Occipital lobe (tissue), 2 donors: Measurements from ENCODE around the gene DPYSL5. TPM values are rescaled to one million over a fixed set of nuclear protein-coding genes. Genes with fewer than 3 reads are reported as not detected.
"Not testable (repeated sequence)": the region's sequence is repeated elsewhere in the genome, so short reads cannot be mapped to it uniquely, and the experiment has no call there.

ENCODE experiments used
- DNase-seq: peaks from one replicate; lab custom pipeline; 2025; lab: John Stamatoyannopoulos, UW
- total RNA-seq: library from RNA; depleted of rRNA; stranded (reverse); fragments of >200 nt; gene quantifications from one replicate; pipeline ENCODE4 v1.2.3, GENCODE V29; 2014

DPYSL5 gene
- total RNA-seq, 1 donor from 2014 or later = 128 TPM

DNA sequence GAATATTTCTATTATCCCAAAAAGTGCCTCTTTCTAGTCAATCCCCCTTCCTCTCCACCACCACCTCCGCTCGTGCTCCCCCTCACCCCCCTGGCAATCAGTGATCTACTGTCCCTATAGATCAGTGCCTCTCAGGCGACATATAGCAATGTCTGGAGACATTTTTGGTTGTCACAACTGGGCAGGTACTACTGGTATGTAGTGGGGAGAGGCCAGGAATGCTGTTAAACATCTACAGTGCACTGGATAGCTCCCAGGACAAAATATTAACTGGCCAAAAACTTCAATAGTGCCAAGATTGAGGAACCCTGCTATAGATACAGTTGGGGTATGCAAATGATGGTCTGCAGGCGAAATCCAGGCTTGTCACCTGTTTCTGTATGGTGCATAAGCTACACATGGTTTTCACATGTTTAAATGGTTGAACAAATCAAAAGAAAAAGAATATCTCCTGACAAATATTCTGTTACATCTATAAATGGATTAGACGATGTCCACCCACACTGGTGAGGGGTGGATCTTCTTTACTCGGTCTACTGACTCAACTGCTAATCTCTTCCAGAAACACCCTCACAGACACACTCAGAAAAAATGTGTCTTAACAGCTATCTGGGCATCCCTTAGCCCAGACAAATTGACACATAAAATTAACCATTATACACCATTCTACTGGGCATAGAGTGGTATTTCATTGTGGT lies 25.5 kb downstream of the DPYSL5 start:
- DNase-seq = no peak

DNA sequence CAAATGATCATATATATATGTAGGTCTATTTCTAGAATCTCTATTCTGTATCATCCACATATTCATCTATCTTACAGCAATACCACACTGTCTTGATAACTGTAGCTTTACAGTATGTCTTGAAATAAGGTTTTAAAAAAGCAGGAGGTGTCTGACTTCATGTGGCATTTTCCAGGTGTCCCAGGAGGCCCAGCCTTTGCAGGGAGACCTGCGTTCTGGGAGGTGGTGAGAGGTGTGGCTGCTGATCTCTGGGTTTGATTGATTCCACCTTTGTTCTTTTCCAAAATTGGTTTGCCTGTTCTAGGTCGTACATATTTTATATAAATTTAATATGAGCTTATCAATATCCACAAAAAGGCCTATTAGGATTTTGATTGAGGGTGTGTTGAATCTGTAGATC lies 26.6 kb downstream of the DPYSL5 start:
- DNase-seq = no peak

DNA sequence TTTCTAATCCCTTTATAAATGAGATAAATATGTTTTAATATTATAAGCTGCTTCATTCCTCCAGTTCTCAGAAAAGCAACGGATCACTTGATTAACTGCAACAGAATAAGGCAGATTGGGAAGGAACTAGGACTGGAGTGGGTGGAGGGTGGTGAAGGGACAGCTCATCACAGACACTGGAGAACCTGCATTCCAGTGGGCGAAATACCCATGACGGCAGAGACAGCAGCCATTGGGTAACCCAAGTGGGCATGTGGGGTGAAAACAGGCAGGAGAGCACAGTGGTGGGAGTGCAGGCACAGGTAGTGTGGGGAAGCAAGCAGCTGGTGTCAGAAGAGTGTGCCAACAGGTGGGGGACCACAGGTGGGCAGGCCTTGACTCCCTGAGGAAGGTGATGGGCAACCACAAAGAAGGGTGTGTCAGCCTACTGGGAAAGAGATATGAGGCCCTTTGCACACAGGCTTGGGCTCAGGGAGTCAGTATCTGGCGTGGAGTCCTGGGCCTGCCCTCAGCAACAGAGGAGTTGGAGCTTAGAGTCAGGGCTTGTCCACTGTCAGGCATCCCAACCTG lies 27.2 kb downstream of the DPYSL5 start:
- no peak for DNase-seq

DNA sequence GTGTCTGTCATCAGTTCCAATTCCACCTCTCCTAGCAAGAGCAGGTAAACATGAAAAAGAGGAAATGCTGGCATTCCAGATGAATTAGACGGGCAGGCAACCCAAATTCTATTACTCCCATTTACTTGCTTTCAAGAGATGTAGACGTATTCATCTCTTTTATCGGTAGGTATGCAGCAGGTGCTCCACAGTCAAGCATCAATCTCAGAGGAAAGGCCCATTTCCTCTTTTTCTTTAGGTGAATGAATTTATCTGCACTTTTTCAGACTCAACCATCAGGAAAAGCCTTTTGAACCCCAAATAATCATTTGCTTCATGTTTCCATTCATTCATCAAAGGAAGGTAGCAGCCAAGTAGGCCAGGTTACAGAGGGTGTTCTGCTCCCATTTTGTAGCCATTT lies 27.9 kb downstream of the DPYSL5 start:
- DNase-seq = no peak

DNA sequence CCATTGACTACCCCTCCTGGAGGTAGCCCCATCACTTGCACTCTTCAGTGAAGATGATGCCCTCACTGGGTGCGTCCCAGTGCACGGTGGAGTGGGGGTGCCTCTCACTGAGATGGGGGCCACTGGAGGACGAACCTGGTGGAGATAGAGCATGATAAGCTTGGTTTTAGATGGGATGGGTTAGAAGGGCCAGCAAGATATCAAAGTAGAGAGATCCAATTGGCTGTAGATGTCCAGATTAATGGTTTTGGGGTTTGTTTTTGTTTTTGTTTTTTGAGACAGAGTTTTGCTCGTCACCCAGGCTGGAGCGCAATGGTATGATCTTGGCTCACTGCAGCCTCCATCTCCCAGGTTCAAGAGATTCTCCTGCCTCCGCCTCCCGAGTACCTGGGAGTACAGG lies 28.3 kb downstream of the DPYSL5 start:
- DNase-seq = no peak

DNA sequence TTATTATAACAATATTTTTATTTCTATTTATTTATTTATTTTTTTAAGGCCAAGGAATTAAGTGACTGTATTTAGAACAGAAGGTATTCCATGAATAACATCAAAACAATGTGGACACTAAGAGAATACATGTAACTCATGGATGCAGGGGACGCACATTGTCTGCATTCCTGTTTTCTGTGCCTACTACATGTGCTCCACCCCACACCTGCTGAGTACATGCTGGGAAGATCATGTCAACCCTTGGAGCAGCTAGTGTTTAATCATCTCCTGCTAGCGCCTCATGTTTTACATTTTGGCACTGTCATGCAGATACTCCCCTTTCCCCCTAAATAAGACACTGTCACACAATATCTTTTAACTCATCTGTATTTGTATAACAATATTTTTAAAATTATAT lies 29.3 kb downstream of the DPYSL5 start:
- no peak for DNase-seq

DNA sequence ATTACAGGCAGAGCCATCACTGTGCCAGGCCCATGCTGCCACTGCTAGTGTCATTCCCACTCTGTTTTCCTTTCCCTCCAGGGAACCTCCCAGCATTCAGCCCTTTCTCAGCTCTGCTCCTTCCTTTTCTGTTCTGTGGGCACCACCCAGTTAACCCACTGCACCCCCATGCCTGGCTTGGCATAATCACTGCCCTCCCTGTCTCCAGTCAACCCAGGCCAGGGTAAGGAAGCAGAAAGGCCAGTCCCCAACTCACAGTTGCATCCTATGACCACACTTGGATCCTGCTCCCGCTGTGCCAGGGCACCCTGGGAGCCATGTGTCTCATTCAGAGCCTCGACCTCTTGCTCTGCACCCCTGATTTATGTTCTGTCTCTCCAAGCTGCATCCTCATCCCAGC lies 32.2 kb downstream of the DPYSL5 start:
- no peak for DNase-seq

DNA sequence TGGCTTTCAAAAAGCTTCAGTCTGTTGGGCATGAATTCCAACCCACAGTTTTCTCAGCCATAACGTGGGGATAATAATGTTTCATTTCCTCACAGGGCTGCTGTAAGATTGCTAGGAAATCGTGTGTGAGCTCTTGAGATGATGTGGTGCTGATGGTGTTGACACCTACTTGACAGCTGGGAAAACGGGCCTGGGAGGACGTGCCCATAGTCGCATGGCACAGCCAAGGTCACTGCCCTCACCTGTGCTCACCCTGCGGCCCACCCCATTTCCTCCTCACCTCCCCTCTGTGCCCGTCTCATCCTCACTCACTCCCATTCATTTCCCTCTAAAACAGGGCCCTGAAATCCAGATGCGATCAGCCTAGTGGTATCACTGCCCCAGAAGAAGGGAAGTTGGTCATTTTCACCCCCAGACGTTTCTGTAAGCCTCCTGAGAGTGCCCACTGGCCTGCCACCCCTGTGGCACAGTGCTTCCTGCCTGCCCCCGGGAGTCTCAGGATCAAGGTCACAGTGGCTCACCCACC lies 33.0 kb downstream of the DPYSL5 start:
- DNase-seq = no peak

DNA sequence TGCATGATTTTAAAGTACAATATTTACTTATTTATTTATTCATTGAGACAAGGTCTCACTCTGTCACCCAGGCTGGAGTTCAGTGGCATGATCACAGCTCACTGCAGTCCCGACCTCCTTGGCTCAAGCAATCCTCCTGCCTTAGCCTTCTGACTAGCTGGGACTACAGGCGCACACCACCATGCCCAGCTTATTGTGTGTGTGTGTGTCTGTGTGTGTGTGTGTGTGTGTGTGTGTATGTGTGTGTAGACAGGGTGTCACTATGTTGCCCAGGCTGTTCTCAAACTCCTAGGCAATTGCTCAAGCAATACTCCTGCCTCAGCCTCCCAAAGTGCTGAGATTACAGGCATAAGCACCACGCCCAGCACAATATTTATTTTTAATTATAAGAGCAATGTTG lies 34.3 kb downstream of the DPYSL5 start:
- not testable (repeated sequence) for DNase-seq

DNA sequence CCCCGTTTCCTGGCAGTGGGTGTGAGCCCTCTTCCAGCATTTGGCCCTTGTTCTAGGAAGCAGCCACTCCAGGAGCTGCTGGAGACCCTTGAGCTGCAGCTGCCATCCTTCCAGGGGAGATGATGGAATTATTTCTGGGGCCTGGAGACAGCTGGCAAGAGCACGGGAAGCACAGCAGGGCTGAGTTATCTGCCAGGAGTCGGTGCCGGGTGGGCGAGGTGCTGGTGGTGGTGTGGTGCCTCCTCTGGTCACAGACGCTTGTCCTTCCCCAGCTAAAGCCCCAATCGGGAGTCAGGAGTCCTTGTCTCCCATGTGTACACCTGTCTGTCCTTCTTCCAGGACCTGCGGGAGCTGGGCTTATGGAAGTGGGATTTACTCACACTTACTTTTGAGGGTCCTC lies 36.0 kb downstream of the DPYSL5 start:
- DNase-seq = no peak

DNA sequence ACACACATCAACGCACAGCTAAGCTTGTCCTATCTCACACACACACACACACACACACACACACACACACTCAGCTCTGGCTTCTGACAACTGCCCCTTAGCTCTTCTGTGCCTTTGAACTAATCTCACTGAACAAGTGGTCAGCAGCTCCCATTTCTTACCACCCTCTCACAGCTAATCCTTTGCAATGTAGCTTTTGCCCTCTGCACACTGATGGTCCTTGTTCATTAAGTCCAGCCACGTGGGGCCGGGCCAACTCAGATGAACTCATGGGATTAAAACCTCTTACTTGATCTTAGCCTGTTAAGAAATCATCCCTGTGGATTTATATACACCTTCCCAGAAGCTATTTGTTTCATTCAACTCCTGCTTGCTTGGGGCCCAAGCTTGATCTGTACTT lies 36.6 kb downstream of the DPYSL5 start:
- DNase-seq = no peak

DNA sequence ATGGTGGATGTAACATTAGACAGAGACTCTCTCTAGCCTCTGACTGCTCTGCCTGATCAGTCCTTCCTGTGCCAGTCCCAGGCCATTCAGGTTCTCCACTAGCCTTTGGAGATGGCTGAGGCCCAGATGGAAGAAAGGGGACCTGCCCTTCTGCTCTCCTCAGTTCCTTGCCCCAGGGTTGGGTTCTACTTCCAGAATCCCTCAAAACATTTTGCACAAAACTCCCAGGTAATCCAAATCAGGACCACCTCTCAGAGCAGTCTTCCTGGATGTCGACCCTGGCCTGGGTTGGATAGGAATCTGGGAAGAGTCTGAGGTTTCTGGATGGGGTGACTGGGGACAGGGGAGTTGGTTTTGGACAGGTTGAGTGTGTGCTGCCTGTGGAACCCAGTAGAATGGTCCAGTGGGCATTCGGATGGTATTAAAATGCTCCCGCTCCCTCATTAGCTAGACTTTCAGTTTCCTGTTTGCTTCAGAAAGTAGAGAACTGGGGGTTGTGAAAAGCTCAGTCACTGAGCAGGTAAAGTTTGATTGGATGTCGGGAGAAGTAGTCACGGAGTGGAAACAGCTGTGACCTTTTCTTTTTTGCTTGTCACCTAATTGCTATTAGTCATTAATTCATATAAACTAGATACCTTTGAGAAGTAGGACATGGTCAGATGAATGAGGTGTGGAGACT lies 37.9 kb downstream of the DPYSL5 start:
- no peak for DNase-seq

DNA sequence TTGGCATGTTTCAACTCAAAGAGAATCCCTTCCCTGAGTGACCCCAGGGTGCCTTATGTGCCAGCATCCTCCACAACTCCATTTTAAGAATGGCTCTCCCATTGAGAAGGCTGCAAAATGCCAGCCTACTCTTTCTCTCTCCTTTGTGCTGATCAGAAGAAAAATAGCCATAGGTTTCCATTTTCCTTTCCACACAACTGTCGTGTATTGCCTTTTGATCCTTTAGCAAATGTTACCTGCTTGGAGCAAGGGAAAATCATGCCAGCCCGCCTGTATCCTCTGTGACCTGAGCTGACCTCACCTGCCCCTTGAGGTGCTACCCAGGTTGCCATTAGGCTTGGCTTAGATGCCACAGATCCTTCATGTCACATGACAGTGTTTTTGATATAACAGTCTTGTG lies 38.8 kb downstream of the DPYSL5 start:
- no peak for DNase-seq

DNA sequence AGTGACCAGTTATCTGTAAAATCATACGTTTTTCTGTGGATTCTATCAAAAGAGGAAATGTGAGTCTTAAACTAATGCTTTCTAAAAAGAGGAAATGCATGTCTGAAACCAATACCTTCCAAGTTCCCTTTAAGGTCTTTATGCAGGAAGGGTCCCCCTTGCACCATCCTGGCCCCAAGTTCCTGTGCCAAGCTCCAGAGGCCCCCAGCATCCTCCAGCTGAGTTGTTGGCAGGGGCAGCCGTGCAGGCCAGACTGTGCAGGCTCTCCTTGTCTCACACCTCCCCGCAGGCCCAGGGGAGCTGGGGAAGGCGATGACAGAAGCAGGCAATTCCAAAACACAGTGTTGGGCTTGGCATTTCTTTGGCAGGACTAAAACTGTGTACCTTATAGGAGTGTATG lies 39.2 kb downstream of the DPYSL5 start:
- no peak for DNase-seq

DNA sequence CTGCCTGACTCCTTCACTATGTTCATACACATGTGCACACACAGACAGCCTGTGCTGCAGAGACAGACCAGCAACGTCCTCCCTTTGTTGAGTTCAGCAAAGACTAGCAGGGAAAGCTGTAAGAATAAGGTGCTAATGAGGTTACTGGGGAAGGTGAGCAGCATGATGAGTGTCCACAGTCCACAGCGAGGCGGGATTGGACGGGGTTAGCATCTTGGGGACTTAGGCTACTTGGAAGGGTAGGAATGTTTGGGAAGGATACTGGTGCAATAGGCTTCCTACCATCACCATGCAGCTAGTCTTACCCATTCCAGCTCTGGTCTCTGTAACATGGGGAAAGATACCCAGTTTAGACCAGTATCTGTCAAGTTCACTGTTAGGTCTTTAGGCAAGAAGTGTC lies 41.9 kb downstream of the DPYSL5 start:
- no peak for DNase-seq

DNA sequence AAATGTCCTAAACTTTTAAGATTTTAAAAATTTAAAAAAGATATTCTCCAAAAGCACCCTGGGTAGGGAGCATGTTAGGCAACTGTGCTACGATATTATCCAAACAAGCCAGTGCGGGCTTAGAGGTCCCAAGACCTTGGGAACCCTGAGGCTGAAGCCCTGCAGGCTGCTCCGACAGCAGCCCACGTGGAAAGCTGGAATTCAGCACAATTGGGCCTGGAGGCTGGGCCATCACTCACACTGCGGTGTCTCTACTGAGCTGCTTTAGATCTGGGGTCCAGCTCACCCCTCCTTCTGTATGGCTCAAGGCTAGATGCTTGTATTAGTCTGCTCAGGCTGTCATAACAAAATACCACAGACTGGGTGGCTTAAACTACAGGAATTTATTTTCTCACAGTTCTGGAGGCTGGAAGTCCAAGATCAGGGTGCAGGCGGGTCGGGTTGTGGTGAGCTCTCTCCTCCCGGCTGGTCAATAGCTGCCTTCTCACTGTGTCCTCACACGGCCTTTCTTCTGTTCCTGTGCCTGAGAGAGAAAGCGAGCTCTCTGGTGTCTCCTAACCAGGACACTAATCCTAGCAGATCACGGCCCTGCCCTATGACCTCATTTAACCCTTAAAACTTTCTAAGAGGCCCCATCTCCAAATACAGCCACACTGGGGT lies 42.5 kb downstream of the DPYSL5 start:
- no peak for DNase-seq

DNA sequence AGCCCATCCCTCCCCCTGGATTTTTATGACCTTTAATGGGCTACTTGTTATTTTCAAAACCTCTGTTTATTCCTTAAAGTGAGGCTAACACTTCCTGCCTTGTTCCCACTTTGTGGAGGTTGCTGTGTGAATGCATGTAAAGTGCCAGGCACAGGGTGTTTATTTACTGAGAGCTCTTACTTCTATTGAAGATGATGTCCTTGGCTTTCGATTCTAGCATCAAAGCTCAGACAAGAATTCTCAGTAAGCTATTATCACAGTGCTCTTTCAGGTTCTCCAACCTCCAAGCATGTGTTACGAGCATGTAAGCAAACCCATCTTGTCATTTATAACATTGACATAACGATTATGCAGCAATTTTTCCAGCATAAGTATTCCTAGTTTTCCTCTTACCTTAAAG lies 44.2 kb downstream of the DPYSL5 start:
- DNase-seq = no peak

DNA sequence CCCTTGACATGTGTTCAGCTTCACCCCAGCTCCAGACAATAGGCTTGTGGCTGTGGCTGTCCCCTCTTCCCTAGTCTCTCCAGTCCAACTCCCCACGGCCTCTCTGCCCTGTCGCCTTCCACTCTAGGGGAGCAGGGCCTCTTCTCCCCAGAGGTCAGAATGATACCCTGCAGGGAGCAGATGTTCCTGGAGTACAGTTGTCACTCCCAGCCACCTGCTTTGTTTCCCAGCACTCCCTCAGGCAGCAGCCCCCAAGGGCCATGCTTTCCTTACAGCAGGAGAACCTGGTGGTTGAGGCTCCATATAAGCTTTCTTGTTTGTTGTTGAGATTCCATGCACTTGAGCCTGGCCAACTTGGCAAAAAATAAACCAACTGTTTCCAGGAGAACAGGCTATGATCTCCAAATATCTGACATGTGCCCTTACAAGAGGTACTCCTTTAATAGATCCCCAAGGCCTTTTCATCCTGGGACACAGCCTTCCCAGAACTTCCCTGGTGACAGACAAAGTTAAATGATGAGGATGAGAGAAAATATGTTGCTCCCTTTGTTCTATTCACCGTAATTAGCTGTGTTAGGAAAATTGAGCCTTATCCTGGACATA lies 45.1 kb downstream of the DPYSL5 start:
- DNase-seq = no peak

DNA sequence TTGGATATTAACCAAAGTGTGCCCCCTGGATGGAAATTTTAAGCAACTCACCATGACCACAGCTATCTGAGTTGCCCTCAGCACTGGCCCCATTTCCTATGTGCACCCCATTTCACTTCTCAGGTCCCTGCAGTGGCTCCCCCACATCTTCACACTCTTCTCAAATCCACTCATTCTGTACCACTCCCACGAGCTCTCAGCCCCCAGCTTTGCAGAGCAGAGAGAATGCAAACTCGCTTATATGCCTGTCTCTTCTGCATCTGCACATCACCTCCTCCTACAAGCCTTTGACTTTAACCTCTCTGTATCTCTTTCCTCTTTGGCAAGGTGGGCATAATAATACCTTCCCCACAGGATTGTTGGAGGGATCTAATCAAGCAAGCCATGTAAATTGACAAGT lies 46.2 kb downstream of the DPYSL5 start:
- DNase-seq = no peak

DNA sequence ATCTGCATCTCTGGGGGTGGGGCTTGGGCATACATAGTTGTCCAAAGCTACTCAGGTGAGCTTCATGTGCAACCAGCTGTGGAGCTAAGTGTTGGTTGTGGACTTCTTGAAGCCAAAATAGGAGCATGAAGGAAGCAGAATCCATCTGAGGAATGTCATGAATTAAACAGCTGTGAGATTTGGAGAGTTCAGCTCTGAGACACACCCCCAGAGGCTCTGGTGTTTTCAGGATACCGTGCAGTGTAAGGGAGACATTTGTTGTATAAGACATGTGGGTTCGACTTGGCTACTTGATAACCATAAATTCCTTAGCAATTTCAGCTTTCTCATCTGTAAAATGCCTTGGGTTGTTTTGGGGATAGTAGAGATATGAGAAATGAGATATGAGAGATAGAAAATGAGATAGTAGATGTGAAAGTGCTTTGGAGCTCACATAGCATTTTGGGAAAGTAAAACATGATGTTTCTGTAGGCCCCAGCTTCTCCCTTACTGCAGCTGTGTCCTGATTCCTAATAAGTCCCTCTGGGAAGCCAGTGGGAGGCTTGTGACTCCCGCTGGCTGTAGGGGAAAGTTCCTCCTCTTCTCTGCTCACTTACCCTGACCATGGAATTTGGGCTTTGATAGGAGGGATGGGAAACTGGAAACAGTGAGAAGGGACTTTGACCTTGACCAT lies 50.0 kb downstream of the DPYSL5 start:
- no peak for DNase-seq

DNA sequence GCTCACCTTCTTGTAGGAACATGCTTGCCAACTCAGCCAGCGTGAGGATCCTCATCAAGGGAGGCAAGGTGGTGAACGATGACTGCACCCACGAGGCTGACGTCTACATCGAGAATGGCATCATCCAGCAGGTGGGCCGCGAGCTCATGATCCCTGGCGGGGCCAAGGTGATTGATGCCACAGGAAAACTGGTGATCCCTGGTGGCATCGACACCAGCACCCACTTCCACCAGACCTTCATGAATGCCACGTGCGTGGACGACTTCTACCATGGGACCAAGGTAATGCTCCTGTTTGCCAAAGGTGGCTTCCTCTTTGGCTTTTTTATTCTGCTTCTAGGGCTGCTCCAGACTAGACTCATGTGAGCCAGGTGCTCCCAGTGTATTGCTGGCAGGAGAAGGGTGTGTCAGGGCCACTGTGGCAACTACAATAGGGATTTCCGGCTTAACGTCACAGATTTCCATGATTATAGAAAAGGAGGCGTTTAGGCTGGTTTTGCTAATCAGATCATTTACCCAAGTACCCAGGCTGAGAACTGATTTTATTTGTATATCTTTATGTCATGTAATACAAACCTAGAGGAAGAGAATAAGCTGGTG lies 50.6 kb downstream of the DPYSL5 start:
- no peak for DNase-seq
